ENCODE data around the gene TGFBR2. TPM values are rescaled to one million over a fixed set of nuclear protein-coding genes. Genes with fewer than 3 reads are reported as not detected.

TGFBR2 gene
- total and polyA plus RNA-seq, 2 experiments from 2014 or later: 4.7 to 13.0 TPM

DNA sequence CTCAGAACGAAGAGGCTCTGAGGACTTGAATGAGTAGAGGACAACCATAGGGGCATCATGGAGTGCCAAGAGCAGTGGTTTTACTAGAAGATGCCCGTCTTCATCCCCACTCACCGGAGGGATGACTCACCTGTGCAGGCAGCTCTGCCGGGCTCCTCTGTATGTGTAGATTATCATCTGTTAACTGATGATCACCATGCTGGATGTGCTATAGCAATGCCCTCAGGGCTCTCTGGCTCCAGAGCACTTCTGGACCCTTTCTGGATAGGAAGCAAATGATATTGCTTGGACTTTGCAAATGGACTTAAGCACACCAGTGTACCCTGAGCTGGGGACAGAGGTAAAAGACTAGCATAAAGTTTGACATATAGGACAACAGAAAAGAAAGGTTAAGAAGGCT, 10.2 kb upstream of the TGFBR2 start (continued):
- TF ChIP-seq, protein P1, sequence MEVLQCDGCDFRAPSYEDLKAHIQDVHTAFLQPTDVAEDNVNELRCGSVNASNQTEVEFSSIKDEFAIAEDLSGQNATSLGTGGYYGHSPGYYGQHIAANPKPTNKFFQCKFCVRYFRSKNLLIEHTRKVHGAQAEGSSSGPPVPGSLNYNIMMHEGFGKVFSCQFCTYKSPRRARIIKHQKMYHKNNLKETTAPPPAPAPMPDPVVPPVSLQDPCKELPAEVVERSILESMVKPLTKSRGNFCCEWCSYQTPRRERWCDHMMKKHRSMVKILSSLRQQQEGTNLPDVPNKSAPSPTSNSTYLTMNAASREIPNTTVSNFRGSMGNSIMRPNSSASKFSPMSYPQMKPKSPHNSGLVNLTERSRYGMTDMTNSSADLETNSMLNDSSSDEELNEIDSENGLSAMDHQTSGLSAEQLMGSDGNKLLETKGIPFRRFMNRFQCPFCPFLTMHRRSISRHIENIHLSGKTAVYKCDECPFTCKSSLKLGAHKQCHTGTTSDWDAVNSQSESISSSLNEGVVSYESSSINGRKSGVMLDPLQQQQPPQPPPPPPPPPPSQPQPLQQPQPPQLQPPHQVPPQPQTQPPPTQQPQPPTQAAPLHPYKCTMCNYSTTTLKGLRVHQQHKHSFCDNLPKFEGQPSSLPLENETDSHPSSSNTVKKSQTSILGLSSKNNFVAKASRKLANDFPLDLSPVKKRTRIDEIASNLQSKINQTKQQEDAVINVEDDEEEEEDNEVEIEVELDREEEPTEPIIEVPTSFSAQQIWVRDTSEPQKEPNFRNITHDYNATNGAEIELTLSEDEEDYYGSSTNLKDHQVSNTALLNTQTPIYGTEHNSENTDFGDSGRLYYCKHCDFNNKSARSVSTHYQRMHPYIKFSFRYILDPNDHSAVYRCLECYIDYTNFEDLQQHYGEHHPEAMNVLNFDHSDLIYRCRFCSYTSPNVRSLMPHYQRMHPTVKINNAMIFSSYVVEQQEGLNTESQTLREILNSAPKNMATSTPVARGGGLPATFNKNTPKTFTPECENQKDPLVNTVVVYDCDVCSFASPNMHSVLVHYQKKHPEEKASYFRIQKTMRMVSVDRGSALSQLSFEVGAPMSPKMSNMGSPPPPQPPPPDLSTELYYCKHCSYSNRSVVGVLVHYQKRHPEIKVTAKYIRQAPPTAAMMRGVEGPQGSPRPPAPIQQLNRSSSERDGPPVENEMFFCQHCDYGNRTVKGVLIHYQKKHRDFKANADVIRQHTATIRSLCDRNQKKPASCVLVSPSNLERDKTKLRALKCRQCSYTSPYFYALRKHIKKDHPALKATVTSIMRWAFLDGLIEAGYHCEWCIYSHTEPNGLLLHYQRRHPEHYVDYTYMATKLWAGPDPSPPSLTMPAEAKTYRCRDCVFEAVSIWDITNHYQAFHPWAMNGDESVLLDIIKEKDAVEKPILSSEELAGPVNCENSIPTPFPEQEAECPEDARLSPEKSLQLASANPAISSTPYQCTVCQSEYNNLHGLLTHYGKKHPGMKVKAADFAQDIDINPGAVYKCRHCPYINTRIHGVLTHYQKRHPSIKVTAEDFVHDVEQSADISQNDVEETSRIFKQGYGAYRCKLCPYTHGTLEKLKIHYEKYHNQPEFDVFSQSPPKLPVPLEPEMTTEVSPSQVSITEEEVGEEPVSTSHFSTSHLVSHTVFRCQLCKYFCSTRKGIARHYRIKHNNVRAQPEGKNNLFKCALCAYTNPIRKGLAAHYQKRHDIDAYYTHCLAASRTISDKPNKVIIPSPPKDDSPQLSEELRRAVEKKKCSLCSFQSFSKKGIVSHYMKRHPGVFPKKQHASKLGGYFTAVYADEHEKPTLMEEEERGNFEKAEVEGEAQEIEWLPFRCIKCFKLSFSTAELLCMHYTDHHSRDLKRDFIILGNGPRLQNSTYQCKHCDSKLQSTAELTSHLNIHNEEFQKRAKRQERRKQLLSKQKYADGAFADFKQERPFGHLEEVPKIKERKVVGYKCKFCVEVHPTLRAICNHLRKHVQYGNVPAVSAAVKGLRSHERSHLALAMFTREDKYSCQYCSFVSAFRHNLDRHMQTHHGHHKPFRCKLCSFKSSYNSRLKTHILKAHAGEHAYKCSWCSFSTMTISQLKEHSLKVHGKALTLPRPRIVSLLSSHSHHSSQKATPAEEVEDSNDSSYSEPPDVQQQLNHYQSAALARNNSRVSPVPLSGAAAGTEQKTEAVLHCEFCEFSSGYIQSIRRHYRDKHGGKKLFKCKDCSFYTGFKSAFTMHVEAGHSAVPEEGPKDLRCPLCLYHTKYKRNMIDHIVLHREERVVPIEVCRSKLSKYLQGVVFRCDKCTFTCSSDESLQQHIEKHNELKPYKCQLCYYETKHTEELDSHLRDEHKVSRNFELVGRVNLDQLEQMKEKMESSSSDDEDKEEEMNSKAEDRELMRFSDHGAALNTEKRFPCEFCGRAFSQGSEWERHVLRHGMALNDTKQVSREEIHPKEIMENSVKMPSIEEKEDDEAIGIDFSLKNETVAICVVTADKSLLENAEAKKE (CRISPR knock-in tag; IDR thresholded peaks at IDR 0.05): no peak
- TF ChIP-seq STAT1 (IDR thresholded peaks at IDR 0.05; ENCODE audit: unreplicated experiment) (no peak), JUNB (IDR thresholded peaks at IDR 0.05; ENCODE audit: unreplicated experiment) (no peak), CREB1 (CRISPR knock-in tag; IDR thresholded peaks at IDR 0.05; ENCODE audit: low read depth) (no peak)

DNA sequence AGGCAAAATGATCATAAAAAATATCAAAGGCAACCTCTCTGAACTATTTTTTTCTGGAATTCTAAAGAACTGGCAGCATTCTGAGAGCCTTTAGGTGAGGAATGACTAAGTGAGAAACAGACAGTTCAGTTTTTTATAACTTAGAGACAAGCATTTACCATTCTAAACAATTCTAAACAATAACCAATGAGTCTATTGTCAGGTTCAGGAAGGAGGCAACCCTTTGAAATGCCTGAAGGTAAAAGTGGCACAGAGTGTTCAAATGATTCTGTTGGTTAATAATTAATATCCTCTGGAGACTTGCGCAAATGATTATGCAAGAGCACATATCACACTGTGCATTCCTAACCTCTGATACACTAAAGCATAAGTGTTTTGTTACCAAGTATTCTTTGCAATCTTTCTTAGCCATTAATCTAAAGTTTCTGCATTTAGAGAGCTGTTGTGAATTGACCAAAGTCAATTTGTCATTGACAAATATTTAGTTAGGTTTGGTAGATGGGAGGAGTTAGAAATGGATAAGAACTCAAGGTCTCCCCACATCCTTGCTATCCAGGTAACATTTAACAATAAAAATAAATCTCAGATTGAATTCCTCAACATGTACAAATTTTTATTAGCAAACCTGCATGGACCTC, 9.2 kb upstream of the TGFBR2 start:
- H3K4me3 ChIP-seq: no peak overlapping the region
- no peaks in the 10 kb centered on the region for H3K27me3 ChIP-seq (ENCODE audit: insufficient read depth)
- H3K9me3 Mint-ChIP-seq: no peaks in the 10 kb centered on the region
- TF ChIP-seq, protein P2, sequence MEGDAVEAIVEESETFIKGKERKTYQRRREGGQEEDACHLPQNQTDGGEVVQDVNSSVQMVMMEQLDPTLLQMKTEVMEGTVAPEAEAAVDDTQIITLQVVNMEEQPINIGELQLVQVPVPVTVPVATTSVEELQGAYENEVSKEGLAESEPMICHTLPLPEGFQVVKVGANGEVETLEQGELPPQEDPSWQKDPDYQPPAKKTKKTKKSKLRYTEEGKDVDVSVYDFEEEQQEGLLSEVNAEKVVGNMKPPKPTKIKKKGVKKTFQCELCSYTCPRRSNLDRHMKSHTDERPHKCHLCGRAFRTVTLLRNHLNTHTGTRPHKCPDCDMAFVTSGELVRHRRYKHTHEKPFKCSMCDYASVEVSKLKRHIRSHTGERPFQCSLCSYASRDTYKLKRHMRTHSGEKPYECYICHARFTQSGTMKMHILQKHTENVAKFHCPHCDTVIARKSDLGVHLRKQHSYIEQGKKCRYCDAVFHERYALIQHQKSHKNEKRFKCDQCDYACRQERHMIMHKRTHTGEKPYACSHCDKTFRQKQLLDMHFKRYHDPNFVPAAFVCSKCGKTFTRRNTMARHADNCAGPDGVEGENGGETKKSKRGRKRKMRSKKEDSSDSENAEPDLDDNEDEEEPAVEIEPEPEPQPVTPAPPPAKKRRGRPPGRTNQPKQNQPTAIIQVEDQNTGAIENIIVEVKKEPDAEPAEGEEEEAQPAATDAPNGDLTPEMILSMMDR (conservative IDR thresholded peaks at IDR 0.05; ENCODE audit: low read depth in 2 of 2): no peak
- no peak for TF ChIP-seq NANOG (IDR thresholded peaks at IDR 0.05; ENCODE audit: borderline replicate concordance)
- TF ChIP-seq JUNB (IDR thresholded peaks at IDR 0.05; ENCODE audit: unreplicated experiment): no peak
- TF ChIP-seq, protein P3, sequence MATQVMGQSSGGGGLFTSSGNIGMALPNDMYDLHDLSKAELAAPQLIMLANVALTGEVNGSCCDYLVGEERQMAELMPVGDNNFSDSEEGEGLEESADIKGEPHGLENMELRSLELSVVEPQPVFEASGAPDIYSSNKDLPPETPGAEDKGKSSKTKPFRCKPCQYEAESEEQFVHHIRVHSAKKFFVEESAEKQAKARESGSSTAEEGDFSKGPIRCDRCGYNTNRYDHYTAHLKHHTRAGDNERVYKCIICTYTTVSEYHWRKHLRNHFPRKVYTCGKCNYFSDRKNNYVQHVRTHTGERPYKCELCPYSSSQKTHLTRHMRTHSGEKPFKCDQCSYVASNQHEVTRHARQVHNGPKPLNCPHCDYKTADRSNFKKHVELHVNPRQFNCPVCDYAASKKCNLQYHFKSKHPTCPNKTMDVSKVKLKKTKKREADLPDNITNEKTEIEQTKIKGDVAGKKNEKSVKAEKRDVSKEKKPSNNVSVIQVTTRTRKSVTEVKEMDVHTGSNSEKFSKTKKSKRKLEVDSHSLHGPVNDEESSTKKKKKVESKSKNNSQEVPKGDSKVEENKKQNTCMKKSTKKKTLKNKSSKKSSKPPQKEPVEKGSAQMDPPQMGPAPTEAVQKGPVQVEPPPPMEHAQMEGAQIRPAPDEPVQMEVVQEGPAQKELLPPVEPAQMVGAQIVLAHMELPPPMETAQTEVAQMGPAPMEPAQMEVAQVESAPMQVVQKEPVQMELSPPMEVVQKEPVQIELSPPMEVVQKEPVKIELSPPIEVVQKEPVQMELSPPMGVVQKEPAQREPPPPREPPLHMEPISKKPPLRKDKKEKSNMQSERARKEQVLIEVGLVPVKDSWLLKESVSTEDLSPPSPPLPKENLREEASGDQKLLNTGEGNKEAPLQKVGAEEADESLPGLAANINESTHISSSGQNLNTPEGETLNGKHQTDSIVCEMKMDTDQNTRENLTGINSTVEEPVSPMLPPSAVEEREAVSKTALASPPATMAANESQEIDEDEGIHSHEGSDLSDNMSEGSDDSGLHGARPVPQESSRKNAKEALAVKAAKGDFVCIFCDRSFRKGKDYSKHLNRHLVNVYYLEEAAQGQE (IDR thresholded peaks at IDR 0.05; ENCODE audit: unreplicated experiment): no peak
- TF ChIP-seq, protein P4, sequence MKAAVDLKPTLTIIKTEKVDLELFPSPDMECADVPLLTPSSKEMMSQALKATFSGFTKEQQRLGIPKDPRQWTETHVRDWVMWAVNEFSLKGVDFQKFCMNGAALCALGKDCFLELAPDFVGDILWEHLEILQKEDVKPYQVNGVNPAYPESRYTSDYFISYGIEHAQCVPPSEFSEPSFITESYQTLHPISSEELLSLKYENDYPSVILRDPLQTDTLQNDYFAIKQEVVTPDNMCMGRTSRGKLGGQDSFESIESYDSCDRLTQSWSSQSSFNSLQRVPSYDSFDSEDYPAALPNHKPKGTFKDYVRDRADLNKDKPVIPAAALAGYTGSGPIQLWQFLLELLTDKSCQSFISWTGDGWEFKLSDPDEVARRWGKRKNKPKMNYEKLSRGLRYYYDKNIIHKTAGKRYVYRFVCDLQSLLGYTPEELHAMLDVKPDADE (IDR thresholded peaks at IDR 0.05): no peak
- no peak for TF ChIP-seq POLR2AphosphoS5 (IDR thresholded peaks at IDR 0.05; ENCODE audit: low read depth)
- no peaks in the 10 kb centered on the region for H4K20me1 ChIP-seq (replicated peaks; ENCODE audit: insufficient read depth)
- H3K27ac Mint-ChIP-seq: no peak overlapping the region
- H3K27me3 Mint-ChIP-seq (ENCODE audit: insufficient read depth, low read depth, poor library complexity): no peaks in the 10 kb centered on the region
- H3F3A ChIP-seq (replicated peaks; ENCODE audit: low read depth): no peaks in the 10 kb centered on the region
- peak overlapping the region; percentile 40; the same call in 1 of the 2 replicates for H2AFZ ChIP-seq
- H3K4me3 Mint-ChIP-seq: no peak overlapping the region
- no peak overlapping the region for H3K4me2 ChIP-seq
- no peaks in the 10 kb centered on the region for H3K9me2 ChIP-seq (ENCODE audit: insufficient read depth)
- no peaks in the 10 kb centered on the region for H3K79me2 ChIP-seq (replicated peaks; ENCODE audit: insufficient read depth)
- DNase-seq (ENCODE audit: low spot score) (no peak), ATAC-seq (no peak)
- no peaks in the 10 kb centered on the region for H3K36me3 ChIP-seq (ENCODE audit: insufficient read depth)
- no peaks in the 10 kb centered on the region for H3K4me1 ChIP-seq (ENCODE audit: insufficient read depth)
- H3K4me1 Mint-ChIP-seq: no peaks in the 10 kb centered on the region
- H3K27ac ChIP-seq (ENCODE audit: low read depth): no peak overlapping the region
- no peaks in the 10 kb centered on the region for H3K36me3 Mint-ChIP-seq (ENCODE audit: low read depth)

Data from GM23338 (cell line).